Measurements from ENCODE around the gene CHTOP.

Gene CHTOP

DNA sequence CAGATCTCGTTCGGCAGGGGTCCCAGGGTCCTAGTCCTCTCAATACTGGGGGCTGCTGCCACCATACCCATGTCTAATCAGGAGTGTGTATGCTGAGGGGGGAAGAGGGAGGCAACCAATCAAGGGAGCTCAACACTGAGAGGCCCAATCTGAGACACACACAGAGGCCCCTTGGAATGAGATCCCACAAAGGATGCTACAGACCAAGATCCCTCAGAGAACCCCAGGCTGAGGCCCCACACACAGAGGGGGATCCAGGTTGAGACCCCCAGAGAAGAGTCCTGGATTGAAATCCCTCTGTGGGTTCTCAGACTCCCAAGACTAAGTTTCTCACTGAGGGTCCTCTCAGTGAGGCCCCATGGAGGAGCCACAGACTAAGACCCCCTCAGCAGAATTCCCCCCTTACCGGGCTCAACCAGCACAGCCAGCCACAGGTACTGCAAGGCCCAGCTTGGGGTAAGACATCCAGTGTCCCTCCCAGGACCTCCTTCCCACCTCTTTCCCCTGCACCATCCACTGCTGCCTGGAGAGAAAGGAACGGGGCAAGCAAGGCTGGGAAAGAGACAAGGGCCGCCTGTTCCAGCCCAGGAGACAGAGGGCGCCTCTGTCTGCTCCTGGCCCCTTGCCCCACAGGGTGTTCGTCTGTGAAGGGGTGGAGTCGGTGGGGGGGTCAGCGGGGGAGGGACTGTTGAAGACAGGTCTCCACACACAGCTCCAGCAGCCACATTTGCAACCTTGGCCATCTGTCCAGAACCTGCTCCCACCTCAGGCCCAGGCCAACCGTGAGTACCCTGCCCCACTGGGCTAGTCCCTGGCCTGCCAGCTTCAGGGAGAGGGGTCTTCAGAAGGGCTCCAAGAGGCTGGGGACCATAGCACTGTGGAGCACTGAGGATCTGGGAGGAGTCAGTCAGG lies 5.9 kb upstream of the CHTOP start, which contains the start of gene S100A1:
Gene S100A1, plus strand, starts transcription at position 720 of the 912 bp plus-strand sequence. CDS start 2,088 bp downstream, outside the sequence.
- no peaks in the 10 kb centered on the region for H3K4me1 ChIP-seq (ENCODE audit: insufficient read depth, low read length)
- no peaks in the 10 kb centered on the region for H4K20me1 ChIP-seq (ENCODE audit: insufficient read depth, low read length)
- H3K79me2 ChIP-seq (ENCODE audit: insufficient read depth, low read length) = no peaks in the 10 kb centered on the region
- TF ChIP-seq, protein P1, sequence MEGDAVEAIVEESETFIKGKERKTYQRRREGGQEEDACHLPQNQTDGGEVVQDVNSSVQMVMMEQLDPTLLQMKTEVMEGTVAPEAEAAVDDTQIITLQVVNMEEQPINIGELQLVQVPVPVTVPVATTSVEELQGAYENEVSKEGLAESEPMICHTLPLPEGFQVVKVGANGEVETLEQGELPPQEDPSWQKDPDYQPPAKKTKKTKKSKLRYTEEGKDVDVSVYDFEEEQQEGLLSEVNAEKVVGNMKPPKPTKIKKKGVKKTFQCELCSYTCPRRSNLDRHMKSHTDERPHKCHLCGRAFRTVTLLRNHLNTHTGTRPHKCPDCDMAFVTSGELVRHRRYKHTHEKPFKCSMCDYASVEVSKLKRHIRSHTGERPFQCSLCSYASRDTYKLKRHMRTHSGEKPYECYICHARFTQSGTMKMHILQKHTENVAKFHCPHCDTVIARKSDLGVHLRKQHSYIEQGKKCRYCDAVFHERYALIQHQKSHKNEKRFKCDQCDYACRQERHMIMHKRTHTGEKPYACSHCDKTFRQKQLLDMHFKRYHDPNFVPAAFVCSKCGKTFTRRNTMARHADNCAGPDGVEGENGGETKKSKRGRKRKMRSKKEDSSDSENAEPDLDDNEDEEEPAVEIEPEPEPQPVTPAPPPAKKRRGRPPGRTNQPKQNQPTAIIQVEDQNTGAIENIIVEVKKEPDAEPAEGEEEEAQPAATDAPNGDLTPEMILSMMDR (IDR thresholded peaks at IDR 0.05; ENCODE audit: borderline replicate concordance, extremely low read depth, low read length, poor library complexity, severe bottlenecking) = no peak
- TF ChIP-seq EZH2 (IDR thresholded peaks at IDR 0.05; ENCODE audit: borderline replicate concordance, low read depth, low read length, severe bottlenecking) = no peak
- H3K4me3 ChIP-seq (ENCODE audit: low read depth in 1 of 2, low read length in 2 of 2) = no peak within 1 kb of the TSS
- no peak within 1 kb of the TSS for H3K27ac ChIP-seq (ENCODE audit: low read length)
- DNase-seq = no peak
- H3K27me3 ChIP-seq (ENCODE audit: insufficient read depth, low read length, poor library complexity) = no peaks in the 10 kb centered on the region
- no peaks in the 10 kb centered on the region for H3K36me3 ChIP-seq (ENCODE audit: insufficient read depth, low read length)
- no peak within 1 kb of the TSS for H2AFZ ChIP-seq (ENCODE audit: low read depth, low read length)
- H3K9me3 ChIP-seq (ENCODE audit: insufficient read depth, low read length, severe bottlenecking) = no peaks in the 10 kb centered on the region
- no peak for ATAC-seq (ENCODE audit: insufficient read depth, low read depth)
- H3K9ac ChIP-seq (ENCODE audit: low read depth, low read length) = no peak within 1 kb of the TSS
- no peak within 1 kb of the TSS for H3K4me2 ChIP-seq (ENCODE audit: insufficient read depth, low read length)

DNA sequence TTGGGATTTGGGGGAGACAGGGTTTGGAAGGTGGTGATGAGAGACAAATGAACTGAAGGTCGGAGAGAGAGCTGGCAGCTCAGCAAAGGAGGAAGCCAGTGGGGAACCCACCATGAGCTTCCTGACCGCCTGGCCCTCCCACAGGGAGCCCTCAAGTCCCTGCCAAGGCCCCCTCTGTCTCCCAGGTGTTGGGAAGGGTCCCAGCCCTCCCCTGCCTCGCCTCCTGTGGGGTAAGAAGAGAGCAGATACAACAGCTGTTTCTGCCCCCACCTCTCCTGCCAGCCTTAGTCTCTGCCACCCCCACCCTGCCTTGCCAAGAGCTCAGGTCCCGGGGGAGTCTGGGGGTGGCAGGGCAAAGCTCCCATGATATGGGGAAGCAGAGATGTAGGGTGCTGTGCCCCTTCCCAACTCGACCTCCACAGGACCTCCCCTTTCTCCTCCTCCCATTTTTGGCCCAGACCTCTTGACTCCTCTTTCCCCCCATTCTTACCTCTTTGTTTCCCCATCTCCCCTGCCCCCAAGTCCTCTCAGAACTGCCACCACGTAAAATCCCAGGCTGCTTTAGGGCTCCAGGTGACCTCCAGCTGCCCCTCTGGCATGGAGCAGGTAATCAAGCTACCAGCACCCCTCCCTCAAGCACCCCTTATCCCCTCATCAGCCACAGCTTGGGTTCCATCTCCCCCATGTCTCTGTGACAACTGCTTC lies 5.1 kb upstream of the CHTOP start:
- ATAC-seq (ENCODE audit: insufficient read depth, low read depth) = no peak
- H3K27me3 ChIP-seq (ENCODE audit: insufficient read depth, low read length, poor library complexity) = no peaks in the 10 kb centered on the region
- H3K79me2 ChIP-seq (ENCODE audit: insufficient read depth, low read length) = no peaks in the 10 kb centered on the region
- no peak for TF ChIP-seq EZH2 (IDR thresholded peaks at IDR 0.05; ENCODE audit: borderline replicate concordance, low read depth, low read length, severe bottlenecking)
- TF ChIP-seq, protein P1 (IDR thresholded peaks at IDR 0.05; ENCODE audit: borderline replicate concordance, extremely low read depth, low read length, poor library complexity, severe bottlenecking) = no peak
- H2AFZ ChIP-seq (ENCODE audit: low read depth, low read length) = no peak overlapping the region
- H3K4me2 ChIP-seq (ENCODE audit: insufficient read depth, low read length) = no peak overlapping the region
- no peak overlapping the region for H3K9ac ChIP-seq (ENCODE audit: low read depth, low read length)
- H3K36me3 ChIP-seq (ENCODE audit: insufficient read depth, low read length) = no peaks in the 10 kb centered on the region
- no peak for DNase-seq
- no peaks in the 10 kb centered on the region for H4K20me1 ChIP-seq (ENCODE audit: insufficient read depth, low read length)
- no peak overlapping the region for H3K4me3 ChIP-seq (ENCODE audit: low read depth in 1 of 2, low read length in 2 of 2)
- H3K27ac ChIP-seq (ENCODE audit: low read length) = no peak overlapping the region
- no peaks in the 10 kb centered on the region for H3K9me3 ChIP-seq (ENCODE audit: insufficient read depth, low read length, severe bottlenecking)
- H3K4me1 ChIP-seq (ENCODE audit: insufficient read depth, low read length) = peaks cover 6% of the 10 kb centered on the region

DNA sequence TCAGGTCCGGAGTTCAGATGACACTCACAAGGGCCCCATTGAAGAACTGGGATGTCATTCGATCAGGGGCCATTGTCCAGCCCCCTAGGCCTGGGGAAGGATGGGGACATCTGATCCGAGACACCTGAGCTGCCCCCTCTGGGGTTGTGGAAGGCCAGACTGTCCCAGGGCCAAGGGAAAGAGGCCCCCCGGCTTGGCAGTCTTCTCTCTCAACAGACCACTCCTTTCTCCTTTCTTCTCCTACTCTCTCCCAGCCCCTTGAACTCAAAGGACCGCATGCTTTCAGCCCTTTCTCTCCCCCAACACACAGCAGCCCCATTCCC lies 4.6 kb upstream of the CHTOP start:
- H3K27ac ChIP-seq (ENCODE audit: low read length) = no peak overlapping the region
- no peaks in the 10 kb centered on the region for H3K9me3 ChIP-seq (ENCODE audit: insufficient read depth, low read length, severe bottlenecking)
- no peaks in the 10 kb centered on the region for H4K20me1 ChIP-seq (ENCODE audit: insufficient read depth, low read length)
- no peak overlapping the region for H3K4me3 ChIP-seq (ENCODE audit: low read depth in 1 of 2, low read length in 2 of 2)
- no peaks in the 10 kb centered on the region; the same call in 1 of the 2 replicates for H3K36me3 ChIP-seq (ENCODE audit: insufficient read depth, low read length)
- no peak for TF ChIP-seq EZH2 (IDR thresholded peaks at IDR 0.05; ENCODE audit: borderline replicate concordance, low read depth, low read length, severe bottlenecking)
- TF ChIP-seq, protein P1 (IDR thresholded peaks at IDR 0.05; ENCODE audit: borderline replicate concordance, extremely low read depth, low read length, poor library complexity, severe bottlenecking) = no peak
- DNase-seq = no peak
- H3K9ac ChIP-seq (ENCODE audit: low read depth, low read length) = no peak overlapping the region
- H3K4me1 ChIP-seq (ENCODE audit: insufficient read depth, low read length) = peaks cover 6% of the 10 kb centered on the region
- no peak overlapping the region for H3K4me2 ChIP-seq (ENCODE audit: insufficient read depth, low read length)
- H3K79me2 ChIP-seq (ENCODE audit: insufficient read depth, low read length) = peaks cover 4% of the 10 kb centered on the region
- no peak overlapping the region for H2AFZ ChIP-seq (ENCODE audit: low read depth, low read length)
- H3K27me3 ChIP-seq (ENCODE audit: insufficient read depth, low read length, poor library complexity) = no peaks in the 10 kb centered on the region
- no peak for ATAC-seq (ENCODE audit: insufficient read depth, low read depth)

All from DND-41 (cell line).